Immature natural killer cell (primary cell): Measurements from ENCODE around the gene KNOP1. TPM values are rescaled to one million over a fixed set of nuclear protein-coding genes. Genes with fewer than 3 reads are reported as not detected.

ENCODE experiments used
- DNase-seq, 3 donors: peaks; one replicate each; pipeline ENCODE4 v3.0.0; 2022; ENCODE audit warnings: mixed read lengths in 1 of 3
- H3K27ac Mint-ChIP-seq, 6 donors: one replicate each; pipeline ENCODE4 v1.8.0; 2020; ENCODE audit warnings: mixed read lengths in 6 of 6, mild to moderate bottlenecking in 5 of 6, inconsistent platforms in 4 of 6, moderate library complexity in 3 of 6
- H3K27me3 Mint-ChIP-seq, 3 donors: one replicate each; pipeline ENCODE4 v1.8.0; 2020 to 2021; ENCODE audit warnings: low read depth in 3 of 3, mild to moderate bottlenecking in 3 of 3, mixed read lengths in 3 of 3, moderate library complexity in 3 of 3, inconsistent platforms in 1 of 3
- H3K36me3 Mint-ChIP-seq, 3 donors: one replicate each; pipeline ENCODE4 v1.8.0; 2020; ENCODE audit warnings: mixed read lengths in 3 of 3, inconsistent platforms in 2 of 3, mild to moderate bottlenecking in 2 of 3
- H3K4me1 Mint-ChIP-seq, 2 donors: one replicate each; pipeline ENCODE4 v1.8.0; 2020; ENCODE audit warnings: inconsistent platforms in 2 of 2, mild to moderate bottlenecking in 2 of 2, mixed read lengths in 2 of 2, moderate library complexity in 1 of 2
- H3K4me3 Mint-ChIP-seq, 5 donors: one replicate each; pipeline ENCODE4 v1.8.0; 2020; ENCODE audit warnings: mild to moderate bottlenecking in 5 of 5, mixed read lengths in 5 of 5, inconsistent platforms in 3 of 5, moderate library complexity in 3 of 5
- H3K9me3 Mint-ChIP-seq, 6 donors: one replicate each; pipeline ENCODE4 v1.8.0; 2020; ENCODE audit warnings: mild to moderate bottlenecking in 6 of 6, mixed read lengths in 6 of 6, inconsistent platforms in 4 of 6, moderate library complexity in 3 of 6
- polyA plus RNA-seq, 3 donors: library from polyadenylated mRNA; unstranded; fragments of 300-500 nt; fragmentation: Illumina TruSeq; gene quantifications; one replicate each; pipeline ENCODE4 v1.2.3, GENCODE V29; 2021

KNOP1 gene
- polyA plus RNA-seq, 3 donors from 2014 or later: 2.8 to 9.3 (median 3.6) TPM

- H3K27me3 Mint-ChIP-seq: peaks cover 0 to 8% (median 2%) of the 10 kb centered on the region in 3 donors
- H3K36me3 Mint-ChIP-seq: no peaks in the 10 kb centered on the region
- H3K27ac Mint-ChIP-seq: no peak overlapping the region
- no peaks in the 10 kb centered on the region for H3K9me3 Mint-ChIP-seq
- no peak for DNase-seq
- no peaks in the 10 kb centered on the region for H3K4me1 Mint-ChIP-seq
- no peak overlapping the region for H3K4me3 Mint-ChIP-seq
Measured at GRCh38 chr16:19751478-19752385, 33.7 kb upstream of the KNOP1 start.

- H3K4me1 Mint-ChIP-seq: no peaks in the 10 kb centered on the region
- DNase-seq: no peak
- H3K36me3 Mint-ChIP-seq: no peaks in the 10 kb centered on the region
- peaks cover 0 to 4% (median 0%) of the 10 kb centered on the region in 3 donors for H3K27me3 Mint-ChIP-seq
- H3K27ac Mint-ChIP-seq: no peak overlapping the region
- H3K4me3 Mint-ChIP-seq: no peak overlapping the region
- no peaks in the 10 kb centered on the region for H3K9me3 Mint-ChIP-seq
Measured at GRCh38 chr16:19749571-19750080, 31.6 kb upstream of the KNOP1 start.

GRCh38 chr16:19748389-19749168 lies 30.6 kb upstream of the KNOP1 start:
- Mint-ChIP-seq H3K36me3 (no peaks in the 10 kb centered on the region), H3K27me3 (peaks cover 0 to 4% (median 0%) of the 10 kb centered on the region in 3 donors), H3K4me3 (no peak overlapping the region), H3K4me1 (no peaks in the 10 kb centered on the region), H3K27ac (no peak overlapping the region), H3K9me3 (no peaks in the 10 kb centered on the region)
- DNase-seq: no peak

- no peak overlapping the region for H3K27ac Mint-ChIP-seq
- no peaks in the 10 kb centered on the region for H3K9me3 Mint-ChIP-seq
- no peak for DNase-seq
- H3K4me3 Mint-ChIP-seq: no peak overlapping the region
- peaks cover 0 to 2% (median 0%) of the 10 kb centered on the region in 3 donors for H3K27me3 Mint-ChIP-seq
- no peaks in the 10 kb centered on the region for H3K4me1 Mint-ChIP-seq
- H3K36me3 Mint-ChIP-seq: no peaks in the 10 kb centered on the region
Measured at GRCh38 chr16:19746561-19746960, 28.5 kb upstream of the KNOP1 start.

GRCh38 chr16:19745286-19746010 lies 27.4 kb upstream of the KNOP1 start:
- Mint-ChIP-seq H3K27me3 (peaks cover 0 to 2% (median 0%) of the 10 kb centered on the region in 3 donors), H3K9me3 (no peaks in the 10 kb centered on the region), H3K4me1 (no peaks in the 10 kb centered on the region), H3K36me3 (no peaks in the 10 kb centered on the region), H3K27ac (no peak overlapping the region), H3K4me3 (no peak overlapping the region)
- DNase-seq: no peak

- Mint-ChIP-seq H3K27ac (no peak overlapping the region), H3K27me3 (peaks cover 0 to 2% (median 0%) of the 10 kb centered on the region in 3 donors), H3K36me3 (peaks cover 0 to 3% (median 0%) of the 10 kb centered on the region in 3 donors), H3K9me3 (no peaks in the 10 kb centered on the region), H3K4me3 (no peak overlapping the region), H3K4me1 (no peaks in the 10 kb centered on the region)
- DNase-seq: no peak
Measured at GRCh38 chr16:19744670-19745069, 26.6 kb upstream of the KNOP1 start.

GRCh38 chr16:19743816-19744159 lies 25.8 kb upstream of the KNOP1 start:
- H3K36me3 Mint-ChIP-seq: peaks cover 0 to 3% (median 0%) of the 10 kb centered on the region in 3 donors
- H3K9me3 Mint-ChIP-seq: no peaks in the 10 kb centered on the region
- H3K4me3 Mint-ChIP-seq: no peak overlapping the region
- H3K27me3 Mint-ChIP-seq: peaks cover 0 to 4% (median 0%) of the 10 kb centered on the region in 3 donors
- no peak overlapping the region for H3K27ac Mint-ChIP-seq
- H3K4me1 Mint-ChIP-seq: no peaks in the 10 kb centered on the region
- DNase-seq: no peak

GRCh38 chr16:19741354-19741753 lies 23.3 kb upstream of the KNOP1 start:
- no peak overlapping the region for H3K4me3 Mint-ChIP-seq
- no peak for DNase-seq
- peaks cover 0 to 3% (median 0%) of the 10 kb centered on the region in 3 donors for H3K36me3 Mint-ChIP-seq
- no peaks in the 10 kb centered on the region for H3K4me1 Mint-ChIP-seq
- H3K27ac Mint-ChIP-seq: no peak overlapping the region
- peaks cover 0 to 6% (median 5%) of the 10 kb centered on the region in 3 donors for H3K27me3 Mint-ChIP-seq
- no peaks in the 10 kb centered on the region for H3K9me3 Mint-ChIP-seq

GRCh38 chr16:19737306-19738038 lies 19.4 kb upstream of the KNOP1 start:
- no peaks in the 10 kb centered on the region for H3K4me1 Mint-ChIP-seq
- no peak overlapping the region for H3K4me3 Mint-ChIP-seq
- H3K27ac Mint-ChIP-seq: no peak overlapping the region
- DNase-seq: no peak
- peaks cover 0 to 10% (median 5%) of the 10 kb centered on the region in 3 donors for H3K27me3 Mint-ChIP-seq
- peaks cover 0 to 3% (median 0%) of the 10 kb centered on the region in 3 donors for H3K36me3 Mint-ChIP-seq
- H3K9me3 Mint-ChIP-seq: no peaks in the 10 kb centered on the region

- Mint-ChIP-seq H3K27ac (no peak overlapping the region), H3K36me3 (peaks cover 0 to 3% (median 0%) of the 10 kb centered on the region in 3 donors), H3K4me1 (no peaks in the 10 kb centered on the region), H3K9me3 (peaks cover 0 to 2% (median 0%) of the 10 kb centered on the region in 6 donors), H3K27me3 (peaks cover 0 to 8% (median 5%) of the 10 kb centered on the region in 3 donors), H3K4me3 (no peak overlapping the region)
- DNase-seq: no peak
Measured at GRCh38 chr16:19735074-19735867, 17.2 kb upstream of the KNOP1 start.

- DNase-seq: no peak
- peaks cover 0 to 2% (median 0%) of the 10 kb centered on the region in 6 donors for H3K9me3 Mint-ChIP-seq
- H3K27ac Mint-ChIP-seq: no peak overlapping the region
- H3K36me3 Mint-ChIP-seq: no peaks in the 10 kb centered on the region
- peaks cover 4 to 10% of the 10 kb centered on the region in 2 donors for H3K4me1 Mint-ChIP-seq
- no peak overlapping the region for H3K4me3 Mint-ChIP-seq
- peaks cover 2 to 10% (median 7%) of the 10 kb centered on the region in 3 donors for H3K27me3 Mint-ChIP-seq
Measured at GRCh38 chr16:19733551-19733950, 15.5 kb upstream of the KNOP1 start.

- Mint-ChIP-seq H3K4me1 (peaks cover 16 to 29% of the 10 kb centered on the region in 2 donors), H3K4me3 (peak overlapping the region in 3 of 5 donors; percentile 14 to 48 (median 18)), H3K27me3 (peaks cover 2 to 9% (median 4%) of the 10 kb centered on the region in 3 donors), H3K36me3 (no peaks in the 10 kb centered on the region), H3K27ac (no peak overlapping the region), H3K9me3 (peaks cover 0 to 2% (median 0%) of the 10 kb centered on the region in 6 donors)
- no peak for DNase-seq
Measured at GRCh38 chr16:19728636-19728965, 10.6 kb upstream of the KNOP1 start.
